GM12892 (cell line): ENCODE data around the gene FAM222B.
"Not testable (repeated sequence)": the region's sequence is repeated elsewhere in the genome, so short reads cannot be mapped to it uniquely, and the experiment has no call there.

Experiments used
- DNase-seq: peaks from one replicate; pipeline ENCODE4 v3.0.0; 2011; ENCODE audit not compliant: insufficient read length
- FAIRE-seq: peaks from 2 replicates; lab custom pipeline; 2011; peaks lifted over from hg19 to GRCh38; lab: Jason Lieb, UNC
- POLR2A ChIP-seq: IDR thresholded peaks from 2 replicates; pipeline ENCODE4 v1.6.1; 2011; ENCODE audit warnings: low read depth, low read length, control low read depth
- POLR2AphosphoS5 ChIP-seq: IDR thresholded peaks from 2 replicates; pipeline ENCODE4 v1.6.1; 2011; ENCODE audit warnings: low read depth, low read length, control low read depth
- TAF1 ChIP-seq: IDR thresholded peaks from 2 replicates; pipeline ENCODE4 v1.6.1; 2011; ENCODE audit warnings: low read depth, mild to moderate bottlenecking, control low read depth, low read length, borderline replicate concordance

Gene FAM222B

DNA sequence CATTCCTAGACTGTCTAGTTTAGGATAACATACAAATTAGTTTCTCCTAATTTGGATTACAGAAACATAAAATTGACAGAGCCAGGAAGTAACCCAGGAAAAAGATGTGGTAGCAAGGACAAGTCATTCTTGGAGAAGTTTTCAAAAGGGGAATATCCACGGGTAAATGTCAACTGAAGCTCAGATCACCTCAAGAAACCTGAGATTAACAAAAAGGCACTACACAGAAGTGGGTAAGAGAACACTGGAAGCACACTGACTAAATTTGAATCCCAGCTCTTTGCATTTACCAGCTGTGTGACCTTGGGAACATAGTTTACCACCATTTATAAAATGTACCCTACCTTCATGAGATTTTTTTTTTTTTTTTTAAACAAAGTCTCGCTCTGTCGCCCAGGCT, 59.4 kb downstream of the FAM222B start:
- FAIRE-seq = no peak

GRCh38 chr17:28779601-28780000, 63.0 kb downstream of the FAM222B start:
- not testable (repeated sequence) for FAIRE-seq, DNase-seq

More for the DNA sequence above, 59.4 kb downstream of the FAM222B start:
- TF ChIP-seq TAF1 (no peak), POLR2A (no peak), POLR2AphosphoS5 (no peak)
- no peak for DNase-seq

- FAIRE-seq (no peak), DNase-seq (no peak)
- no peak for TF ChIP-seq POLR2AphosphoS5
- TF ChIP-seq TAF1 = no peak
- no peak for TF ChIP-seq POLR2A
Measured at GRCh38 chr17:28777178-28777577, 65.4 kb downstream of the FAM222B start.

- TF ChIP-seq TAF1 (no peak), POLR2A (no peak), POLR2AphosphoS5 (no peak)
- FAIRE-seq (no peak), DNase-seq (no peak)
Measured at GRCh38 chr17:28774206-28774605, 68.4 kb downstream of the FAM222B start.

DNA sequence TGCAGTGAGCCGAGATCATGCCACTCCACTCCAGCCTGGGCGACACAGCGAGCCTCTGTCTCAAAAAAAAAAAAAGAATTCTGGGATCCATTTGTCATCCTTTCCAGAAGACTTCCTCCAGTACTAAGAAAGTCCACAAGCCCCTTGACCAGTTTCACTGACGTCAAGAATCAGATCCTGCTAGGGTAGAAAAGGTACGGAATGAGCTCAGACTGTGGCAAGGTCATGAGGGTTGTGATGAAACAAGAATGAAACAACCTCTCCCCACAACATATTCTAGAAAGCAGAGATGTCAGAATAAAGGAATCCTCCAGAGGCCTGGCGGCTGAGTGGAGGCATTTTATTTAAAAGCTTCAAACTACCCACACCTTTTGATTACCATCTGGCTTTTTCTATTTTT, 68.9 kb downstream of the FAM222B start:
- TF ChIP-seq POLR2A (no peak), POLR2AphosphoS5 (no peak), TAF1 (no peak)
- FAIRE-seq (no peak), DNase-seq (no peak)

DNA sequence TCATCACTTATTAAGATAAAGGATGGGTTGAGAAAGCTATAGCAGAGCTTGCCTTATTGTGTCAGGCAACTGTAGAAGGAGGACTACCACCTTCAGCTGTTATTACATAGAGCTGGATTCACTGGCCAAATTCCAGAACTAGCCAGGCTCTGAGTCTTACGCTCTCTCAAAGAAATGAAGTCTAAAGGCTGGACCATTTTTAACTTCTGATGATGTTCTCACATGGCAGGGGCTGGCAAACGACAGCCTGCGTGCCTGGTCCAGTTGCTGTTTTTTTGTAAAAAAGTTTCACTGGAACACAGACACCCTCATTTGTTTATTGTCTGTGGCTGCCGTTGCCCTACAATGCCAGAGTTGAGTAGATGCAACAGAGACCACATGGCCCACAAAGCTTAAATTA, 77.6 kb downstream of the FAM222B start:
- DNase-seq (no peak), FAIRE-seq (no peak)
- TF ChIP-seq POLR2AphosphoS5 (no peak), TAF1 (no peak), POLR2A (no peak)

GRCh38 chr17:28763804-28764266, 78.8 kb downstream of the FAM222B start:
- no peak for DNase-seq
- TF ChIP-seq TAF1 (no peak), POLR2A (no peak), POLR2AphosphoS5 (no peak)
- peak; percentile 79 for FAIRE-seq

DNA sequence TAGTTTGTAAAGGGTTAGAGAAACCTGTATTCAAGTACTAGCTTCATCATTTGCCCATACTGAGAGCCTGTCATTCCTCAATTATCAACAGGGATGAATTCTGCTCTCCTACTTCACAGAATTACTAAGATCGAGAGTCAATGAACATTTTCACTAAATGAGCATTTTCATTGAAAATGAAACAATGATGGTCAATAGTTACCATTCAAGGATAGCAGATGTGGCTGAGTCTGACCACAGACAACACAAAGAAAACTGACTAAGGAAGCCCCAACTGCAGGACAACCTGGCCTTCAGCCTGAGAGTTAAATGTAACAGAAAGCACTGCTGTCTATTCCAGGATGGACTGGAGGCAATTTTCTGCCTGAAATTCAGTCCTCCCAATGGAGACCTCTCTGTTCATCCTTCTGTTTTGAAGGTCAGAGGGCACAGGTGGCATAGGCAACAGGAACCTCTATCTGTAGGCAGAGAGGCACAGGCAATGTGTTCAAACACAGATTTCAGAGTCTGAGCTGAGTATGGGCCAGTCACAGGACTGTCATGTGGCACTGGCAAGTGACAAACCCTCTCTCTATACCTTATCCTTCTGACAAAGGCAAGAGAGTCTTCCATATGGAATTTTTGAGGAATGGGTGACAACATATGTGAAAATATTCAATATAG, 79.3 kb downstream of the FAM222B start:
- no peak for TF ChIP-seq POLR2A
- TF ChIP-seq TAF1 = no peak
- TF ChIP-seq POLR2AphosphoS5 = no peak
- FAIRE-seq (peak; percentile 90), DNase-seq (no peak)

- no peak for TF ChIP-seq POLR2AphosphoS5
- no peak for TF ChIP-seq POLR2A
- no peak for TF ChIP-seq TAF1
- DNase-seq (no peak), FAIRE-seq (no peak)
Measured at GRCh38 chr17:28760601-28761562, 81.7 kb downstream of the FAM222B start.

- TF ChIP-seq TAF1 (no peak), POLR2A (no peak), POLR2AphosphoS5 (no peak)
- no peak for FAIRE-seq
- DNase-seq = no peak
Measured at GRCh38 chr17:28759256-28759865, 83.2 kb downstream of the FAM222B start.

DNA sequence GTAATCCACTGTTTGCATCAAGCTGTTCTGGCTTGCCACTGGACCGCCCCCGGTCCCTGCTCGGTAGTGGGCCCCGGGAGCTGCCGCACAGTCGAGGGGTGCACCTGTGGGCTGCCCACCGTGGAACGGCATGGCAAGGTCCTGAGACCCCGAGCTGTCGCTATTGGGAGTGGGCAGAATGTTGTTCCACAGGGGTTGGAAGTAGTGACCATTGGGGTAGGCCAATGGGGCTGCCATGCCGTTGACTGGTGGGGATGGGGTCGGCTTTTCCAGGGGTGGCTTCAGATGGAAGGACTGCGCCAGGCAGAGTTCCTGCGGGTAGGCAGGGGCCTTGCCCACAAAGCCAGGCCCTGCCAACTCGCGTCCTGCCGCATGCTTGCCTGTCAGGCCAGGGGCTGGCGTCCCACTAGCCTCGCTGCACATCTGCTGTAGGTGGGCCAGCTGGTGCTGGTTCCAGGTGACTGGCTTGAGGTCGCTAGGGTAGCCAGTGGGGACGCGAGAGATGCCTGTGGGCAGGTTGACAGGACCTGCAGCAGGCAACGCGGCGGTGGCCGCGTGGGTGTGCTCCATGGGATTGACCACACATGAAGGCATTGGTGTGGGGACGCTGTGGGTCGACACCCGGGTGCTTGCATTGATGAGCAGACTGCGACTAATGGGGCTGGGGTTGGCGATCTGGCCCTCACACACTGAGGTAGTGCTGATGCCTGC, 84.0 kb downstream of the FAM222B start:
- TF ChIP-seq POLR2AphosphoS5 (no peak), POLR2A (no peak), TAF1 (no peak)
- DNase-seq (no peak), FAIRE-seq (no peak)
